ENCODE data around the gene FOXP2. TPM values are rescaled to one million over a fixed set of nuclear protein-coding genes. Genes with fewer than 3 reads are reported as not detected.
"Not testable (repeated sequence)": the region's sequence is repeated elsewhere in the genome, so short reads cannot be mapped to it uniquely, and the experiment has no call there.

Gene FOXP2
- total RNA-seq: not detected

GRCh38 chr7:114414156-114415063, at the start of gene FOXP2:
TSS of gene FOXP2 (plus strand) at chr7:114414815. CDS start at chr7:114426512, 11,697 bp downstream.
- Mint-ChIP-seq H3K27ac (no peak within 1 kb of the TSS), H3K36me3 (no peaks in the 10 kb centered on the region), H3K27me3 (no peaks in the 10 kb centered on the region), H3K4me1 (no peaks in the 10 kb centered on the region), H3K4me3 (no peak within 1 kb of the TSS), H3K9me3 (no peaks in the 10 kb centered on the region)
- DNase-seq: no peak

- no peak for DNase-seq
- Mint-ChIP-seq H3K4me1 (no peaks in the 10 kb centered on the region), H3K27me3 (no peaks in the 10 kb centered on the region), H3K9me3 (no peaks in the 10 kb centered on the region), H3K36me3 (no peaks in the 10 kb centered on the region), H3K4me3 (no peak overlapping the region), H3K27ac (no peak overlapping the region)
These were observed 48.8 kb upstream of the FOXP2 start for GRCh38 chr7:114365791-114366190.

- H3K27ac Mint-ChIP-seq: no peak overlapping the region
- H3K9me3 Mint-ChIP-seq: no peaks in the 10 kb centered on the region
- no peak overlapping the region for H3K4me3 Mint-ChIP-seq
- no peaks in the 10 kb centered on the region for H3K4me1 Mint-ChIP-seq
- no peak for DNase-seq
- no peaks in the 10 kb centered on the region for H3K36me3 Mint-ChIP-seq
- no peaks in the 10 kb centered on the region for H3K27me3 Mint-ChIP-seq
These were observed 46.1 kb upstream of the FOXP2 start for GRCh38 chr7:114368492-114368891.

GRCh38 chr7:114369294-114369693, 45.3 kb upstream of the FOXP2 start:
- Mint-ChIP-seq H3K9me3 (no peaks in the 10 kb centered on the region), H3K4me1 (no peaks in the 10 kb centered on the region), H3K4me3 (no peak overlapping the region), H3K27me3 (no peaks in the 10 kb centered on the region), H3K36me3 (no peaks in the 10 kb centered on the region), H3K27ac (no peak overlapping the region)
- DNase-seq: no peak

- H3K9me3 Mint-ChIP-seq: no peaks in the 10 kb centered on the region
- no peaks in the 10 kb centered on the region for H3K36me3 Mint-ChIP-seq
- DNase-seq: no peak
- H3K4me3 Mint-ChIP-seq: no peak overlapping the region
- no peak overlapping the region for H3K27ac Mint-ChIP-seq
- no peaks in the 10 kb centered on the region for H3K4me1 Mint-ChIP-seq
- no peaks in the 10 kb centered on the region for H3K27me3 Mint-ChIP-seq
These were observed 42.0 kb upstream of the FOXP2 start for GRCh38 chr7:114372619-114373018.

- no peak for DNase-seq
- Mint-ChIP-seq H3K27ac (no peak overlapping the region), H3K4me1 (no peaks in the 10 kb centered on the region)
These were observed 38.7 kb upstream of the FOXP2 start for GRCh38 chr7:114375907-114376306.

GRCh38 chr7:114383946-114384345, 30.7 kb upstream of the FOXP2 start:
- H3K27ac Mint-ChIP-seq, H3K36me3 Mint-ChIP-seq, DNase-seq, H3K4me3 Mint-ChIP-seq, H3K27me3 Mint-ChIP-seq, H3K4me1 Mint-ChIP-seq, H3K9me3 Mint-ChIP-seq: not testable (repeated sequence)

More at GRCh38 chr7:114375907-114376306, 38.7 kb upstream of the FOXP2 start:
- no peaks in the 10 kb centered on the region for H3K27me3 Mint-ChIP-seq
- H3K9me3 Mint-ChIP-seq: no peaks in the 10 kb centered on the region
- no peaks in the 10 kb centered on the region for H3K36me3 Mint-ChIP-seq
- no peak overlapping the region for H3K4me3 Mint-ChIP-seq

- H3K36me3 Mint-ChIP-seq, DNase-seq, H3K27ac Mint-ChIP-seq, H3K4me1 Mint-ChIP-seq, H3K4me3 Mint-ChIP-seq, H3K27me3 Mint-ChIP-seq, H3K9me3 Mint-ChIP-seq: not testable (repeated sequence)
These were observed 30.3 kb upstream of the FOXP2 start for GRCh38 chr7:114384346-114384745.

- H3K27ac Mint-ChIP-seq: no peak overlapping the region
- peaks cover 2% of the 10 kb centered on the region for H3K9me3 Mint-ChIP-seq
- no peak for DNase-seq
- no peaks in the 10 kb centered on the region for H3K36me3 Mint-ChIP-seq
- H3K4me1 Mint-ChIP-seq: no peaks in the 10 kb centered on the region
- H3K27me3 Mint-ChIP-seq: no peaks in the 10 kb centered on the region
- no peak overlapping the region for H3K4me3 Mint-ChIP-seq
These were observed 26.6 kb upstream of the FOXP2 start for GRCh38 chr7:114388021-114388420.

- no peak for DNase-seq
- no peaks in the 10 kb centered on the region for H3K27me3 Mint-ChIP-seq
- H3K9me3 Mint-ChIP-seq: no peaks in the 10 kb centered on the region
- H3K4me1 Mint-ChIP-seq: no peaks in the 10 kb centered on the region
- no peak overlapping the region for H3K4me3 Mint-ChIP-seq
- no peak overlapping the region for H3K27ac Mint-ChIP-seq
- H3K36me3 Mint-ChIP-seq: no peaks in the 10 kb centered on the region
These were observed 21.9 kb upstream of the FOXP2 start for GRCh38 chr7:114392686-114393085.

- no peak overlapping the region for H3K4me3 Mint-ChIP-seq
- no peaks in the 10 kb centered on the region for H3K27me3 Mint-ChIP-seq
- H3K9me3 Mint-ChIP-seq: no peaks in the 10 kb centered on the region
- no peak overlapping the region for H3K27ac Mint-ChIP-seq
- H3K36me3 Mint-ChIP-seq: no peaks in the 10 kb centered on the region
- no peak for DNase-seq
- H3K4me1 Mint-ChIP-seq: no peaks in the 10 kb centered on the region
These were observed 11.6 kb upstream of the FOXP2 start for GRCh38 chr7:114402876-114403635.

- DNase-seq: no peak
- Mint-ChIP-seq H3K4me1 (no peaks in the 10 kb centered on the region), H3K36me3 (no peaks in the 10 kb centered on the region), H3K27me3 (no peaks in the 10 kb centered on the region), H3K27ac (no peak overlapping the region), H3K4me3 (no peak overlapping the region), H3K9me3 (no peaks in the 10 kb centered on the region)
These were observed 9.2 kb upstream of the FOXP2 start for GRCh38 chr7:114405427-114405826.

- Mint-ChIP-seq H3K4me3 (no peak overlapping the region), H3K9me3 (no peaks in the 10 kb centered on the region), H3K36me3 (no peaks in the 10 kb centered on the region), H3K4me1 (no peaks in the 10 kb centered on the region), H3K27me3 (no peaks in the 10 kb centered on the region), H3K27ac (no peak overlapping the region)
- no peak for DNase-seq
These were observed 4.9 kb upstream of the FOXP2 start for GRCh38 chr7:114409750-114410149.

- Mint-ChIP-seq H3K9me3 (no peaks in the 10 kb centered on the region), H3K27ac (no peak overlapping the region), H3K4me1 (no peaks in the 10 kb centered on the region), H3K27me3 (no peaks in the 10 kb centered on the region), H3K4me3 (no peak overlapping the region), H3K36me3 (no peaks in the 10 kb centered on the region)
- DNase-seq: no peak
These were observed 2.1 kb upstream of the FOXP2 start for GRCh38 chr7:114412548-114412947.

- Mint-ChIP-seq H3K4me1 (no peaks in the 10 kb centered on the region), H3K4me3 (no peak overlapping the region), H3K36me3 (no peaks in the 10 kb centered on the region), H3K9me3 (no peaks in the 10 kb centered on the region), H3K27ac (no peak overlapping the region), H3K27me3 (no peaks in the 10 kb centered on the region)
- DNase-seq: no peak
These were observed 857 bp upstream of the FOXP2 start for GRCh38 chr7:114413761-114414155.
